ENCODE measurements around the gene MCTP1. TPM values are rescaled to one million over a fixed set of nuclear protein-coding genes. Genes with fewer than 3 reads are reported as not detected.
A peak's percentile ranks its signal among the peaks of the same experiment; 100 is the strongest.

MCTP1 gene
- total RNA-seq, 1 donor = 5.8 TPM

- H3K4me3 ChIP-seq (ENCODE audit: insufficient read depth, low read length) = no peak overlapping the region
- H2AFZ ChIP-seq (ENCODE audit: low read length) = no peak overlapping the region
- no peaks in the 10 kb centered on the region for H3K36me3 ChIP-seq (ENCODE audit: insufficient read depth, low read length)
- no peaks in the 10 kb centered on the region for H3K4me1 ChIP-seq (ENCODE audit: insufficient read depth, low read length)
- H3K4me2 ChIP-seq (ENCODE audit: insufficient read depth, low read length) = no peak overlapping the region
- DNase-seq (ENCODE audit: insufficient read length, low spot score, missing footprints) = no peak
- no peak for TF ChIP-seq CTCF (IDR thresholded peaks at IDR 0.05; ENCODE audit: extremely low read depth, low read depth, low read length)
- no peaks in the 10 kb centered on the region for H4K20me1 ChIP-seq (ENCODE audit: insufficient read depth, low read length)
- no peaks in the 10 kb centered on the region for H3K9me3 ChIP-seq (ENCODE audit: low read depth, low read length)
- H3K27me3 ChIP-seq (ENCODE audit: insufficient read depth, low read length) = no peaks in the 10 kb centered on the region
- no peaks in the 10 kb centered on the region for H3K79me2 ChIP-seq (ENCODE audit: insufficient read depth, low read length)
- H3K27ac ChIP-seq (ENCODE audit: low read depth, low read length) = no peak overlapping the region
Measured at GRCh38 chr5:95191330-95191729, 93.6 kb downstream of the MCTP1 start.

- no peak overlapping the region for H3K27ac ChIP-seq (ENCODE audit: low read depth, low read length)
- H3K9me3 ChIP-seq (ENCODE audit: low read depth, low read length) = no peaks in the 10 kb centered on the region
- no peak for DNase-seq (ENCODE audit: insufficient read length, low spot score, missing footprints)
- no peak overlapping the region for H2AFZ ChIP-seq (ENCODE audit: low read length)
- no peak for TF ChIP-seq CTCF (IDR thresholded peaks at IDR 0.05; ENCODE audit: extremely low read depth, low read depth, low read length)
- no peaks in the 10 kb centered on the region for H4K20me1 ChIP-seq (ENCODE audit: insufficient read depth, low read length)
- H3K4me3 ChIP-seq (ENCODE audit: insufficient read depth, low read length) = no peak overlapping the region
- no peaks in the 10 kb centered on the region for H3K79me2 ChIP-seq (ENCODE audit: insufficient read depth, low read length)
- H3K4me1 ChIP-seq (ENCODE audit: insufficient read depth, low read length) = no peaks in the 10 kb centered on the region
- no peaks in the 10 kb centered on the region for H3K27me3 ChIP-seq (ENCODE audit: insufficient read depth, low read length)
- no peak overlapping the region for H3K4me2 ChIP-seq (ENCODE audit: insufficient read depth, low read length)
- no peaks in the 10 kb centered on the region for H3K36me3 ChIP-seq (ENCODE audit: insufficient read depth, low read length)
Measured at GRCh38 chr5:95184924-95185323, 100.0 kb downstream of the MCTP1 start.

GRCh38 chr5:95181644-95182043 lies 103.2 kb downstream of the MCTP1 start:
- Histone ChIP-seq H3K4me1 (ENCODE audit: insufficient read depth, low read length) (peaks cover 13% of the 10 kb centered on the region), H3K79me2 (ENCODE audit: insufficient read depth, low read length) (no peaks in the 10 kb centered on the region), H2AFZ (ENCODE audit: low read length) (no peak overlapping the region), H4K20me1 (ENCODE audit: insufficient read depth, low read length) (no peaks in the 10 kb centered on the region), H3K36me3 (ENCODE audit: insufficient read depth, low read length) (no peaks in the 10 kb centered on the region), H3K9me3 (ENCODE audit: low read depth, low read length) (no peaks in the 10 kb centered on the region), H3K27ac (ENCODE audit: low read depth, low read length) (no peak overlapping the region), H3K27me3 (ENCODE audit: insufficient read depth, low read length) (no peaks in the 10 kb centered on the region), H3K4me3 (ENCODE audit: insufficient read depth, low read length) (no peak overlapping the region), H3K4me2 (ENCODE audit: insufficient read depth, low read length) (no peak overlapping the region)
- DNase-seq (ENCODE audit: insufficient read length, low spot score, missing footprints) = no peak
- TF ChIP-seq CTCF (IDR thresholded peaks at IDR 0.05; ENCODE audit: extremely low read depth, low read depth, low read length) = no peak

- H3K4me2 ChIP-seq (ENCODE audit: insufficient read depth, low read length) = peak overlapping the region; percentile 44
- H2AFZ ChIP-seq (ENCODE audit: low read length) = peak overlapping the region; percentile 42
- no peak for DNase-seq (ENCODE audit: insufficient read length, low spot score, missing footprints)
Measured at GRCh38 chr5:95178046-95178651, 106.7 kb downstream of the MCTP1 start.

More at GRCh38 chr5:95178046-95178651, 106.7 kb downstream of the MCTP1 start:
- peak overlapping the region; percentile 12 for H3K27ac ChIP-seq (ENCODE audit: low read depth, low read length)
- TF ChIP-seq CTCF (IDR thresholded peaks at IDR 0.05; ENCODE audit: extremely low read depth, low read depth, low read length) = peak; percentile 36
- no peaks in the 10 kb centered on the region for H3K36me3 ChIP-seq (ENCODE audit: insufficient read depth, low read length)
- no peaks in the 10 kb centered on the region for H3K27me3 ChIP-seq (ENCODE audit: insufficient read depth, low read length)
- peaks cover 13% of the 10 kb centered on the region for H3K4me1 ChIP-seq (ENCODE audit: insufficient read depth, low read length)
- H3K4me3 ChIP-seq (ENCODE audit: insufficient read depth, low read length) = no peak overlapping the region
- no peaks in the 10 kb centered on the region for H3K79me2 ChIP-seq (ENCODE audit: insufficient read depth, low read length)
- no peaks in the 10 kb centered on the region for H4K20me1 ChIP-seq (ENCODE audit: insufficient read depth, low read length)
- no peaks in the 10 kb centered on the region for H3K9me3 ChIP-seq (ENCODE audit: low read depth, low read length)

All from osteoblast (primary cell).